ENCODE data around the gene PLAAT4. TPM values are rescaled to one million over a fixed set of nuclear protein-coding genes. Genes with fewer than 3 reads are reported as not detected.

PLAAT4 gene
- polyA plus RNA-seq, 2 of the 4 experiments (the other 2 are of a cell fraction) = 0.74 to 1.6 TPM

GRCh38 chr11:63523151-63523550 is 13.5 kb upstream of the PLAAT4 start:
- FAIRE-seq (no peak), DNase-seq (ENCODE audit: low read depth in 1 of 2, low spot score in 1 of 2) (peak in 1 of 2 experiments; percentile 55), ATAC-seq (peak in 1 of 2 experiments; percentile 50; a peak in 2 of 6 replicates)
- TF ChIP-seq ESRRA (IDR thresholded peaks at IDR 0.05; ENCODE audit: borderline replicate concordance, low read length) = no peak
- no peak for TF ChIP-seq KDM5A (IDR thresholded peaks at IDR 0.05)
- no peak for TF ChIP-seq TFCP2L1 (CRISPR knock-in tag; IDR thresholded peaks at IDR 0.05)
- TF ChIP-seq SREBF2 (IDR thresholded peaks at IDR 0.05) = no peak
- peak; percentile 83 for TF ChIP-seq GATA3 (IDR thresholded peaks at IDR 0.05; ENCODE audit: borderline replicate concordance)
- TF ChIP-seq, protein P1, sequence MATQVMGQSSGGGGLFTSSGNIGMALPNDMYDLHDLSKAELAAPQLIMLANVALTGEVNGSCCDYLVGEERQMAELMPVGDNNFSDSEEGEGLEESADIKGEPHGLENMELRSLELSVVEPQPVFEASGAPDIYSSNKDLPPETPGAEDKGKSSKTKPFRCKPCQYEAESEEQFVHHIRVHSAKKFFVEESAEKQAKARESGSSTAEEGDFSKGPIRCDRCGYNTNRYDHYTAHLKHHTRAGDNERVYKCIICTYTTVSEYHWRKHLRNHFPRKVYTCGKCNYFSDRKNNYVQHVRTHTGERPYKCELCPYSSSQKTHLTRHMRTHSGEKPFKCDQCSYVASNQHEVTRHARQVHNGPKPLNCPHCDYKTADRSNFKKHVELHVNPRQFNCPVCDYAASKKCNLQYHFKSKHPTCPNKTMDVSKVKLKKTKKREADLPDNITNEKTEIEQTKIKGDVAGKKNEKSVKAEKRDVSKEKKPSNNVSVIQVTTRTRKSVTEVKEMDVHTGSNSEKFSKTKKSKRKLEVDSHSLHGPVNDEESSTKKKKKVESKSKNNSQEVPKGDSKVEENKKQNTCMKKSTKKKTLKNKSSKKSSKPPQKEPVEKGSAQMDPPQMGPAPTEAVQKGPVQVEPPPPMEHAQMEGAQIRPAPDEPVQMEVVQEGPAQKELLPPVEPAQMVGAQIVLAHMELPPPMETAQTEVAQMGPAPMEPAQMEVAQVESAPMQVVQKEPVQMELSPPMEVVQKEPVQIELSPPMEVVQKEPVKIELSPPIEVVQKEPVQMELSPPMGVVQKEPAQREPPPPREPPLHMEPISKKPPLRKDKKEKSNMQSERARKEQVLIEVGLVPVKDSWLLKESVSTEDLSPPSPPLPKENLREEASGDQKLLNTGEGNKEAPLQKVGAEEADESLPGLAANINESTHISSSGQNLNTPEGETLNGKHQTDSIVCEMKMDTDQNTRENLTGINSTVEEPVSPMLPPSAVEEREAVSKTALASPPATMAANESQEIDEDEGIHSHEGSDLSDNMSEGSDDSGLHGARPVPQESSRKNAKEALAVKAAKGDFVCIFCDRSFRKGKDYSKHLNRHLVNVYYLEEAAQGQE (IDR thresholded peaks at IDR 0.05) = no peak
- TF ChIP-seq FOSL2 (IDR thresholded peaks at IDR 0.05) = no peak
- 0 out of 2 replicates have a peak, but pooled peaks have one; percentile 4 for TF ChIP-seq FOSL2 (CRISPR knock-in tag; IDR thresholded peaks at IDR 0.05)
- TF ChIP-seq CEBPB (IDR thresholded peaks at IDR 0.05) = no peak
- TF ChIP-seq TP53 (CRISPR knock-in tag; IDR thresholded peaks at IDR 0.05) = no peak
- TF ChIP-seq, protein P2, sequence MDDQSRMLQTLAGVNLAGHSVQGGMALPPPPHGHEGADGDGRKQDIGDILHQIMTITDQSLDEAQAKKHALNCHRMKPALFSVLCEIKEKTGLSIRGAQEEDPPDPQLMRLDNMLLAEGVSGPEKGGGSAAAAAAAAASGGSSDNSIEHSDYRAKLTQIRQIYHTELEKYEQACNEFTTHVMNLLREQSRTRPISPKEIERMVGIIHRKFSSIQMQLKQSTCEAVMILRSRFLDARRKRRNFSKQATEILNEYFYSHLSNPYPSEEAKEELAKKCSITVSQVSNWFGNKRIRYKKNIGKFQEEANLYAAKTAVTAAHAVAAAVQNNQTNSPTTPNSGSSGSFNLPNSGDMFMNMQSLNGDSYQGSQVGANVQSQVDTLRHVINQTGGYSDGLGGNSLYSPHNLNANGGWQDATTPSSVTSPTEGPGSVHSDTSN (IDR thresholded peaks at IDR 0.05) = no peak
- TF ChIP-seq, protein P3, sequence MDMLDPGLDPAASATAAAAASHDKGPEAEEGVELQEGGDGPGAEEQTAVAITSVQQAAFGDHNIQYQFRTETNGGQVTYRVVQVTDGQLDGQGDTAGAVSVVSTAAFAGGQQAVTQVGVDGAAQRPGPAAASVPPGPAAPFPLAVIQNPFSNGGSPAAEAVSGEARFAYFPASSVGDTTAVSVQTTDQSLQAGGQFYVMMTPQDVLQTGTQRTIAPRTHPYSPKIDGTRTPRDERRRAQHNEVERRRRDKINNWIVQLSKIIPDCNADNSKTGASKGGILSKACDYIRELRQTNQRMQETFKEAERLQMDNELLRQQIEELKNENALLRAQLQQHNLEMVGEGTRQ (IDR thresholded peaks at IDR 0.05) = no peak
- TF ChIP-seq MAX (IDR thresholded peaks at IDR 0.05) = 0 out of 2 replicates have a peak, but pooled peaks have one; percentile 14
- TF ChIP-seq HDAC2 (IDR thresholded peaks at IDR 0.05) = no peak
- TF ChIP-seq FOXS1 (CRISPR knock-in tag; IDR thresholded peaks at IDR 0.05) = no peak
- ChIA-PET CTCF (interaction anchor here (2.3 kb wide), 1 partner anchor 43 kb away, joined by 7 read pairs; no protein-coding TSS in a partner anchor), POLR2A (no interaction called here)
- H3K9me3 ChIP-seq = peaks cover 14% of the 10 kb centered on the region
- no peak overlapping the region for H3K4me3 ChIP-seq
- 0 out of 3 replicates have a peak overlapping the region, but pooled peaks have one; percentile 11 for H3K4me2 ChIP-seq
- H3K4me1 ChIP-seq = peaks cover 10% of the 10 kb centered on the region
- 27% methylated on average over 7 of the region's 7 CpGs for WGBS (ENCODE audit: missing lambda C conversion rate)
- H3K27ac ChIP-seq = peak overlapping the region; percentile 14 to 25; a peak in 2 of 6 replicates

DNA sequence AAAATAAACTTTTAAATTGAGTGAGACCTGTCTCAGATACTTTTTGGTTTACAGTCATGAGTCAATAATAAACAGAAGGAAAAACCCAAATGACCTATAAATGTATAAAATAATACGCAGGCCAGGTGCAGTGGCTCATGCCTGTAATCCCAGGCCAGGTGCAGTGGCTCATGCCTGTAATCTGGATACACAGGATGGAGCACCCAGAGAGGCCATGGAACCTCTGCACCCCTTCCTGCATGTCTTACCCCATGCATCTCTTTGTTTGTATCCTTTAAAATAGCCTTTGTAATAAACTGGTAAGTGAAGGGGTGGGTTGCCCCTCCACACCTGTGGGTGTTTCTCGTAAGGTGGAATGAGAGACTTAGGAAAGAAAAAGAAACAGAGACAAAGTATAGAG is 8.9 kb upstream of the PLAAT4 start:
- peak overlapping the region; percentile 74 to 77 for H3K27ac ChIP-seq
- ChIA-PET POLR2A (no interaction called here), CTCF (no interaction called here)
- FAIRE-seq (no peak), ATAC-seq (peak; percentile 58 to 64; a peak in 4 of 6 replicates), DNase-seq (ENCODE audit: low read depth in 1 of 2, low spot score in 1 of 2) (no peak)
- H3K4me1 ChIP-seq = peaks cover 46% of the 10 kb centered on the region
- WGBS (ENCODE audit: missing lambda C conversion rate) = 46% methylated on average over 2 of the region's 2 CpGs
- H3K9me3 ChIP-seq = peaks cover 14% of the 10 kb centered on the region
- no peak for TF ChIP-seq EP300 (IDR thresholded peaks at IDR 0.05)
- no peak for TF ChIP-seq RCOR1 (IDR thresholded peaks at IDR 0.05; ENCODE audit: low read depth, low read length)
- no peak for TF ChIP-seq HOXA7 (CRISPR knock-in tag; IDR thresholded peaks at IDR 0.05)
- TF ChIP-seq FOSB (CRISPR knock-in tag; IDR thresholded peaks at IDR 0.05) = no peak
- TF ChIP-seq ATOH8 (CRISPR knock-in tag; IDR thresholded peaks at IDR 0.05; ENCODE audit: low read depth) = no peak
- no peak for TF ChIP-seq JUN (IDR thresholded peaks at IDR 0.05)
- no peak for TF ChIP-seq NR3C1 (IDR thresholded peaks at IDR 0.05)
- no peak for TF ChIP-seq BHLHE40 (IDR thresholded peaks at IDR 0.05; ENCODE audit: low read depth, low read length)
- TF ChIP-seq POLR2A (IDR thresholded peaks at IDR 0.05; ENCODE audit: low read length) = no peak
- no peak for TF ChIP-seq PHF8 (IDR thresholded peaks at IDR 0.05; ENCODE audit: borderline replicate concordance, low read depth)
- no peak for TF ChIP-seq HOXB5 (CRISPR knock-in tag; IDR thresholded peaks at IDR 0.05)
- no peak for TF ChIP-seq RNF2 (IDR thresholded peaks at IDR 0.05; ENCODE audit: borderline replicate concordance, low read depth)
- TF ChIP-seq HEYL (CRISPR knock-in tag; IDR thresholded peaks at IDR 0.05) = no peak
- TF ChIP-seq RARB (CRISPR knock-in tag; IDR thresholded peaks at IDR 0.05) = no peak
- no peak overlapping the region for H3K4me3 ChIP-seq
- peak overlapping the region; percentile 75 for H3K4me2 ChIP-seq
